ENCODE data around the gene SH3PXD2A. TPM values are rescaled to one million over a fixed set of nuclear protein-coding genes. Genes with fewer than 3 reads are reported as not detected.

The SH3PXD2A gene
- total RNA-seq, 1 donor from 2014 or later = 12.4 TPM

- FAIRE-seq = no peak
- Histone ChIP-seq H3K36me3 (ENCODE audit: control insufficient read depth, insufficient read depth, low read length) (no peaks in the 10 kb centered on the region), H3K4me3 (ENCODE audit: low read depth, low read length) (peak overlapping the region; percentile 29), H3K27me3 (ENCODE audit: control insufficient read depth, insufficient read depth, low read length) (peaks cover 7% of the 10 kb centered on the region)
- no peak for TF ChIP-seq CTCF (IDR thresholded peaks at IDR 0.05; ENCODE audit: insufficient read depth, low read length, severe bottlenecking)
- no peak for DNase-seq (ENCODE audit: low read depth)
Observed at GRCh38 chr10:103555325-103555649, 300.1 kb downstream of the SH3PXD2A start.

- Histone ChIP-seq H3K36me3 (ENCODE audit: control insufficient read depth, insufficient read depth, low read length) (no peaks in the 10 kb centered on the region), H3K4me3 (ENCODE audit: low read depth, low read length) (peak overlapping the region; percentile 29), H3K27me3 (ENCODE audit: control insufficient read depth, insufficient read depth, low read length) (peaks cover 7% of the 10 kb centered on the region)
- DNase-seq (ENCODE audit: low read depth) = peak; percentile 53
- FAIRE-seq = no peak
- no peak for TF ChIP-seq CTCF (IDR thresholded peaks at IDR 0.05; ENCODE audit: insufficient read depth, low read length, severe bottlenecking)
Observed at GRCh38 chr10:103554488-103555324, 300.7 kb downstream of the SH3PXD2A start.

GRCh38 chr10:103553743-103554487 is 301.5 kb downstream of the SH3PXD2A start:
- no peak for TF ChIP-seq CTCF (IDR thresholded peaks at IDR 0.05; ENCODE audit: insufficient read depth, low read length, severe bottlenecking)
- H3K36me3 ChIP-seq (ENCODE audit: control insufficient read depth, insufficient read depth, low read length) = no peaks in the 10 kb centered on the region
- peaks cover 7% of the 10 kb centered on the region for H3K27me3 ChIP-seq (ENCODE audit: control insufficient read depth, insufficient read depth, low read length)
- FAIRE-seq = peak; percentile 88
- no peak overlapping the region for H3K4me3 ChIP-seq (ENCODE audit: low read depth, low read length)
- DNase-seq (ENCODE audit: low read depth) = no peak

- FAIRE-seq (peak; percentile 7), DNase-seq (ENCODE audit: low read depth) (no peak)
- peaks cover 7% of the 10 kb centered on the region for H3K27me3 ChIP-seq (ENCODE audit: control insufficient read depth, insufficient read depth, low read length)
- no peak overlapping the region for H3K4me3 ChIP-seq (ENCODE audit: low read depth, low read length)
- H3K36me3 ChIP-seq (ENCODE audit: control insufficient read depth, insufficient read depth, low read length) = no peaks in the 10 kb centered on the region
- no peak for TF ChIP-seq CTCF (IDR thresholded peaks at IDR 0.05; ENCODE audit: insufficient read depth, low read length, severe bottlenecking)
Observed at GRCh38 chr10:103552856-103553742, 302.3 kb downstream of the SH3PXD2A start.

GRCh38 chr10:103551619-103552602 is 303.5 kb downstream of the SH3PXD2A start:
- TF ChIP-seq CTCF (IDR thresholded peaks at IDR 0.05; ENCODE audit: insufficient read depth, low read length, severe bottlenecking) = no peak
- Histone ChIP-seq H3K27me3 (ENCODE audit: control insufficient read depth, insufficient read depth, low read length) (peaks cover 7% of the 10 kb centered on the region), H3K4me3 (ENCODE audit: low read depth, low read length) (no peak overlapping the region), H3K36me3 (ENCODE audit: control insufficient read depth, insufficient read depth, low read length) (no peaks in the 10 kb centered on the region)
- DNase-seq (ENCODE audit: low read depth) (no peak), FAIRE-seq (no peak)
